NCI-H1930 (cell line): ENCODE results near the gene HPDL.
A peak's percentile ranks its signal among the peaks of the same experiment; 100 is the strongest.
"Not testable (repeated sequence)": the region's sequence is repeated elsewhere in the genome, so short reads cannot be mapped to it uniquely, and the experiment has no call there.

Experiments used
- DNase-seq, 2 experiments: peaks; one replicate each; lab custom pipeline; 2025; lab: John Stamatoyannopoulos, UW

Gene HPDL

DNA sequence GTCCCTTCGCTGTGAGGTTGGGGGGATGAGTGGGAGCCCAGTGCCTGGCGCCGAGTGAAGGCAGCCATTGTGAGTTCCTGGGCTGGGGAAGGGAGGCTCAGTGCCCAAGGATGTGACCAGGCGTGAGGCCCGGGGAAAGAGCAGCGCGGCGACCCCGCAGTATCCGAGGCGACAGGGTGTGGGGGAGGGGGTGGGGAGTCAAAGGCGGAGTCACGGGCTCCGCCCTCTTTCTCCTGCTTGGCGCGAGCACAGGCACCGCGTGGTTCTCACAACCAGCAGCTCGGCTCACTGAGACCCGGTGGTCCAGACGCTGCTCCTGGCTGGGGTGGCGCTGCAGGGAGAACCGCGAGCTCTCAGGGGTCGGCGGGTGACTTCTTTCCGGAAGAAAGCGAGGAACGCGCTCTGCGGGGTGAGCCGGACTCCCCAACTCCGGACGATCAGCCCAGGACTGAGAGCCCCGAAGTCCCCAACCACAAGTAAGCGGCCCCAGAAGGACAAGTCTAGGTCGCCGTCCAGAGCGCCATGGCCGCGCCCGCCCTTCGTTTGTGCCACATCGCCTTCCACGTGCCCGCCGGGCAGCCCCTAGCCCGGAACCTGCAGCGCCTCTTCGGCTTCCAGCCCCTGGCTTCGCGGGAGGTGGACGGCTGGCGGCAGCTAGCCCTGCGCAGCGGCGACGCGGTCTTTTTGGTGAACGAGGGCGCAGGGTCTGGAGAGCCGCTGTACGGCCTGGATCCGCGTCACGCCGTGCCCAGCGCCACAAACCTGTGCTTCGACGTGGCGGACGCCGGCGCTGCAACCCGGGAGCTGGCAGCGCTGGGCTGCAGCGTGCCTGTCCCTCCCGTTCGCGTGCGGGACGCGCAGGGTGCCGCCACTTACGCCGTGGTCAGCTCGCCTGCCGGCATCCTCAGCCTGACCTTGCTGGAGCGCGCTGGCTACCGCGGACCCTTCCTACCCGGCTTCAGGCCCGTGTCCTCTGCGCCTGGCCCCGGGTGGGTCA, at the start of gene HPDL:
Gene HPDL, plus strand, starts transcription at position 269 of the 997 bp plus-strand sequence. Its CDS starts 254 bp downstream, at position 523.
- DNase-seq, result no peak

DNA sequence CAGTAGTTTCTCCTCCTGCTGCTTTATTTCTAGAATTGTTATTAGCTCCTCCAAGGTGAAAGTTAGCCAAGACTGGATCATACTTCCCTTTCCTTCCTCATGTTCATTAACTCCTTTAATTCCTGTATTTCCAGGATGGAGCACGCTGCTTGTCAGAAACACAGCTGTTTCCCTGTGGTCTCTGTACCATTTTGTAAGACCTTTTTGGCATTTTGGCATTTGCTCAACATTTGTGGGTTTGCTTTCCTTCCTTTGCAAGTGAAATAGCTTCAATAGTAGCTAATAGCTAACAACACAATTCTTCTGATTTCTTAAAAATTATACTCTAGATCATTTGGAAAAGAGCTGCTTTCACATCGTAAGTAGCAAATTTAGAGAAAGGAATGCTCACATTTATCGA, 44.3 kb upstream of the HPDL start:
- DNase-seq, result no peak

DNA sequence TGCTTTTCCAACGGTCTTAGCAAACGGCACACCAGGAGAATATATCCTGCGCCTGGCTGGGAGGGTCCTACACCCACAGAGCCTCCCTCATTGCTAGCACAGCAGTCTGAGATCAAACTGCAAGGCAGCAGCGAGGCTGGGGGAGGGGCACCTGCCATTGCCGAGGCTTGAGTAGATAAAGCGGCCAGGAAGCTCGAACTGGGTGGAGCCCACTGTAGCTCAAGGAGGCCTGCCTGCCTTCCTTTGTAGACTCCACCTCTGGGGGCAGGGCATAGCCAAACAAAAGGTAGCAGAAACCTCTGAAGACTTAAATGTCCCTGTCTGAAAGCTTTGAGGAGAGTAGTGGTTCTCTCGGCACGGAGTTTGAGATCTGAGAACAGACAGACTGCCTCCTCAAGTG, 41.8 kb upstream of the HPDL start:
- DNase-seq, result not testable (repeated sequence)

DNA sequence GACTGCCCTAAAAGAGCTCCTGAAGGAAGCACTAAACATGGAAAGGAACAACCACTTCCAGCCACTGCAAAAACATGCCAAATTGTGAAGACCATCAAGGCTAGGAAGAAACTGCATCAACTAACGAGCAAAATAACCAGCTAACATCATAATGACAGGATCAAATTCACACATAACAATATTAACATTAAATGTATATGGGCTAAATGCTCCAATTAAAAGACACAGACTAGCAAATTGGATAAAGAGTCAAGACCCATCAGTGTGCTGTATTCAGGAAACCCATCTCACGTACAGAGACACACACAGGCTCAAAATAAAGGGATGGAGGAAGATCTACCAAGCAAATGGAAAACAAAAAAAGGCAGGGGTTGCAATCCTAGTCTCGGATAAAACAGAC, 40.2 kb upstream of the HPDL start:
- not testable (repeated sequence) for DNase-seq

DNA sequence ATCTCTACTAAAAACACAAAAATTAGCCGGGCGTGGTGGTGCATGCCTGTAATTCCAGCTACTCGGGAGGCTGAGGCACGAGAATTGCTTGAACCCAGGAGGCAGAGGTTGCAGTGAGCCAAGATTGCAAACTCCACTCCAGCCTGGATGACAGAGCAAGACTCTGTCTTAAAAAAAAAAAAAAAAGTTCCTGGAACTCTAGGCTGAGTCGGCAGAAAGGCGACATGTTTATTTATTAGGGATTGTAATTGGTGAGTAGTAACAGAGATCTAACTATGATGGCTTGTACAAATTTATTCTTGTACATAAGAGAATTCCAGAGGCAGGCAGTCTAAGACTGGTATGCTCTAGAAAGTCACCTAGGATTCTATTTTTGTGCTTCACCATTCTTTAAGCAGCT, 35.7 kb upstream of the HPDL start:
- DNase-seq, result not testable (repeated sequence)

DNA sequence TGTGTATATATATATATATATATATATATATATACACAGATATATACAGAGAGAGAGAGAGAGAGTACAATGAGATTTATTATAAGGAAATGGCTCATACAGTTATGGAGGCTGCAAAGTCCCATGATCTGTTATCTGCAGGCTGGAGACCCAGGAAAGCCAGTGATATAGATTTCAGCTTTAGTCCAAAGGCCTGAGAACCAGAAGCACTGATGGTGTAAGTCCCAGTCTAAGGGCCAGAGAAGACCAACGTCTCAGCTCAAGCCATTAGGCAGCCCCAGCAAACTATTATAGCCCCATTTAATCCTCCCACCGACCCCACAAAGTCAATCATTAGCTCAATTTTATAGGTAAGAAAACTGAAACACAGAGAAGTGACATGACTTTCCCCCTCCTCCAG, 35.0 kb upstream of the HPDL start:
- no peak for DNase-seq

DNA sequence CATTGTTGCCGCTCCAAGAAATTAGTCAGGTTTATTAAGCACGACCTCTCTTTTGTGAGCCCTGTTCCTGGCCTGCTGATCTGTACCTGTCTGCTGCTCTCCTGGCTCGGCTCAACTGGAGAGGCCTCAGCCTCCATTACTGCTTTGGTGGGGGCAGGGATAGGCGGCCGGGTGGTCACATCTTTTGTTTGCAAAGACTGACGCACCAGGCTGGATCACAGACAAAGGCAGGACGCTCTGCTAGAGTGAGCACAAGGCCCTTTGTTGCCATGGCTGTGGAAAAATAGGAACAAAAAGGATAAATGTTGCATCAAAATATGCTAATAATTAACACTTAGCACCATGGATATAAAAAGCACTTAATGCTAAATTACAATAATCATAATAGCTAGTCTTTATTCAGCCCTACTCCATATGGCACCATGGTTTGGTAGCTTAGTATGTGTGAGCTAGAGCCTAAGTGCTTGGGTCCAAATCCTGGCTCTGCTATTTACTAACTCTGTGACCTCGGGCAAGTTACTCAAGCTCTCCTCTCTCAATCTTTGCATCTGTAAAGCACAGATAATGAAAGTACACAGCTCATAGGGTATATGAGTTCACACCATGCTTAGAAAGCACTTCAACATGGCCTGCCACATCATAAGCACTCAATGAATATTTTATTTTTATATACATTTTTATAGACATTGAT, 28.9 kb upstream of the HPDL start:
- no peak for DNase-seq

DNA sequence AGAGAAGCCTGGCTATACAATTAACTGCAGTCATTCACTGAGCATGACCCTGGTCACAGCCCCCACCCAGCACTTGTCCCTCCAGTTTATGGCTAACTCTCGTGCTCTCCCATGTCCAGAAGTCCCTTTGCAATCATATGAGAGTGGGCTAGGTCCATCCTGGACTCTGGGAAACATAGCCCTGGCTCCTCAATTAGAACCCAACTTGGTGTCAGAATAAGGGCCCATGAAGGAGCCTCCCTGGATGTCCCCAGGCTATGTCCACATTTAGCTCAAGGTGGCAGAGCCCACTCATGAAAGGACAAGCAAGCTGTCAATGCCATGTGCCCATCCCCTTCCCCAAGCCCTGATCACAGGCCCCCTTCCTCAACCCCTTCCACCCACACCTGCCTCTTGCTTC, 27.4 kb upstream of the HPDL start:
- no peak for DNase-seq

DNA sequence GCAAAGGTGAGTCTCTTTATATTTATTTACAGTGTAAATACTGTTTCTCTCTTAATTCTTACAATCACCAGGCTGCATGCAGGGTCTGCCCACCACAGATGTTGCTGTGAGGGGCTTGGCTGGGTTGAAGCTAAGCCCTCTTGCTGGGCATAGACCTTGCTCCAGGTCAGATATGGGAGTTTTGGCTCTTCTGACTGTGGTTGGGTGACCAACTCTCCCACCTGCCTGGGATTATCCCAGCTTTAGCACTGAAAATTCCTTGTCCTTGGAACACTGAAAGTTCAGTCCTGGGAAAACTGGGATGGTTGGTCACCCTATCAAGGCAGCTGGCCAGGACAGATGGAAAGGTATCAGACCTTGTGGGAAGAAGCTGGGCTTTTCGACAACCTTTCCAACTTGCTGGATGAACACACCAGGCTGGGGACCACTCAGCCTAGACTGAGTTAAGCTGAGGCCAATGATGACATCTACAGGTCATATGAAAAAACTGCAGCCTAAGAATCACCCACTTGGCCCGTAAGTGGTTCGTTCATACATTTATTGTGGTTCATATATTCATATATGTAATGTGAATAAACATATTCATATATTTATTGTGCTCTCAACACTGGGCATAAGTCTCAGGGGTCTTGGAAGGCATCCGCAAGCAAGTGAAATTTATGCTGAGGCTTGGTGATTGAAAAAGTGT, 26.6 kb upstream of the HPDL start:
- DNase-seq, result peak; percentile 33 to 52

DNA sequence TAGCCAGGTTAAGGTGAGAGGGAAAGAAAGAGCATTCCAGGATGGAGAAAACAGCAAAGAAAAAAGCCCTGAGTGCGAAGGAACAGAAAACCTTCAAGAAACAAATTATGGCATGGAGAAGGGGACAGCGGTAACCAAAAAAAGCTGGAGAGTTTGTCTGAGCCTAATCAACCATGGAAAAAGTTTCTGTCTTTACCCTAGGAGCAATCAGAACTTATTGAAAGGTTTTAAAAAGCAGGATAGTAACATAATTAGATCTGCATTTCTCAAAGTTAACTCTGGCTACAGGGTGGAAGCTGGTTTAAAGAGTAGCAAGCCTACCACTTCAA, 26.1 kb upstream of the HPDL start:
- no peak for DNase-seq

DNA sequence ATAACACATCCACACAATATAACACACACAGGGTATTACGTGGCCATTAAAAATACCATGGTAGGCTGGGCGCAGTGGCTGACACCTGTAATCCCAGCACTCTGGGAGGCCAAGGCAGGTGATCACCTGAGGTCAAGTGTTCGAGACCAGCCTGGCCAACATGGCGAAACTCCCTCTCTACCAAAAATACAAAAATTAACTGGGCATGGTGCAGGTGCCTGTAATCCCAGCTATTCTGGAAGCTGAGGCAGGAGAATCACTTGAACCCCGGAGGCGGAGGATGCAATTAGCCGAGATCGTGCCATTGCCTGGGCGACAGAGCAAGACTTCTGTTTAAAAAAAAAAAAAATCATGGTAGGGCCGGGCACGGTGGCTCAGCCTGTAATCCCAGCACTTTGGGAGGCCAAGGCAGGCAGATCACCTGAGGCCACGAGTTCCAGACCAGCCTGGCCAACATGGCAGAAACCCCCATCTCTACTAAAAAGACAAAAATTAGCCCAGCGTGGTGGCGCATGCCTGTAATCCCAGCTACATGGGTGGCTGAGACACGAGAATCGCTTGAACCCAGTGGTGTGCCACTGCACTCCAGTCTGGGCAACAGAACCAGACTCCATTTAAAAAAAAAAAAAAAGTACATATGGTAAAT, 24.1 kb upstream of the HPDL start:
- DNase-seq, result no peak

DNA sequence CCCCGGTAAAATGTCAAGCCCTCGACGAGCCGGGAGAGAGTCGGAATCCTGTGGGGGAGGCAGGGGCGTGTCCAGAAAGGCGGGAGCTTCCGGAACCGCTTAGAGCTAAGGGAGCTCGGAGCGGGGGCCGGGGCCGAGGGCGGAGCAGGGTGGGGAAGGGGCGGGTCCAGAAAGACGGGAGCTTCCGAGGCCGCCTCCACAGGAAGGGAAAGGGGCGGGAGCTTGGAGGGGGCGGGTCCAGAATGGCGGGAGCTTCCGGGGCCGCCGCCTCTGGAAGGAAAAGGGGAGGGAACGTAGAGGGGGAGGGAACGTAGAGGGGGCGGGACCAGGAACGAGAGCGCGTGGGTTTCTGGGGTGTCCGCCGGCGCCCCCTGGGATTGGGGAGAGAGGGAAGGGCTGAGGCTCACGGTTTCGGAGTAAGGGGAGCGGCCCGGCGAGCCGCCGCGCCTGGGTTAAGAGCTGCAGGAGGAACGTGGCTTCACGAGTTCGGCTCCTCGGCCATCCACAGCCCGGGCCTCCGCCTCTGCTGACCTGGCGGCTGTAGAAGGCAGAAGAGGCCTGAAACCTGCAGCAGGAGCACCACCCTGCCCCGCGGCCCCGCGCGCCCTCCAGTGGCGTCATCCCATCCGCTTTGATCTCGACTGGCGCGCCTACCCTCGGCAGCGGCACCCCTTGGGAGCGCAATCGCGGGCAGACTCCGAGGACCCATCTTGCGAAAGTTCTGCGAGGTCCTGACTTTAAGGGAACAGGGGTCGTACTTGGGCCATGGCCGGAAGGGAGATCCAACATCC, 23.0 kb upstream of the HPDL start:
- peak; percentile 95 for DNase-seq

DNA sequence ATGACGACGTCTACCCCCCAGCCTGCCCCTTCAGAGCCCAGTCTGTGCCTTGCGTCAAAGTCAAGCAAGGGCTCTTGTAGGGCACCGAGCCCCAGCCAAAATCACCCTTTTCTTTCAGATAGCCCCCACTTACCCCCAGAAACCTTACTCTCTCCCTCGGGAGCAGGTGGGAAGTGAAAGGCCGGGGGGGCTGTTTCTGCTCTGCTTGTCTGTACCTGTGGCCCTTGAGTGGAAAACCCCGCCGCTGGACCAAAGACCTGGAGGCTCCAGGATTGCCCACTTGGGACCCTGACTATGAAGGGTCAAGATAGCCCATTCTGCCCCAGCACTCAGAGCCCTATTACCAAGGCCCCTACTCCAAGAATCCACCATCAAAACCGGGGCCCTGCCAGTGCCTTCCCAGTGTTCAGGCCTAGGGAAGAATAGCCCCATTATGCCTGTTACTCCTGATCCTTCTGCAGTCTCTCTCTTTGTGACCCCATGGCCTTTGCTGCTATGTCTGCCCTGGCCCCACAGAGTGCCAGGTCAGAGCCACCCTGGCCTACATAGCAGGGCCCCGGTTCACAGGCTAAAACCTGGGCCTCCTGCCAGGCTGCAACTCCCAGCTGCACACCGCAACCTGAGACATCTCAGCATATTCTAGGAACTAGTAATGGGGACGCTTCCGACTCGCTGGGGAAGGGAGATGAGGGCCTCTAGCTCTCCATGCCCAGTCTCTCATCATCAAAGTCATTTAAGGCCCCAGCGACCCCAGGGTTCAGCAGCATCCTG, 22.2 kb upstream of the HPDL start:
- DNase-seq, result no peak

DNA sequence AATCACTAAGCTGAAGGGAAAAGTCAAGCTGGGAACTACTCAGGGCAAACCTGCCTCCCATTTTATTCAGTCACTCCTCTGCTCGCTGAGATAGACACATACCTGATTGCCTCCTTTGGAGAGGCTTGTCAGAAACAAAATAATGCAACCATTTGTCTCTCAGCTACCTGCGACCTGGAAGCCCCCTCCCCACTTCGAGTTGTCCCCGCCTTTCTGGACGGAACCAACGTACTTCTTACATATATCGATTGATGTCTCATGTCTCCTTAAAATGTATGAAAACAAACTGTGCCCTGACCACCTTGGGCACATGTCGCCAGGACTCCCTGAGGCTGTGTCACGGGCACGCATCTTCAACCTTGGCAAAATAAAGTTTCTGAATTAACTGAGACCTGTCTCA, 21.5 kb upstream of the HPDL start:
- no peak for DNase-seq

DNA sequence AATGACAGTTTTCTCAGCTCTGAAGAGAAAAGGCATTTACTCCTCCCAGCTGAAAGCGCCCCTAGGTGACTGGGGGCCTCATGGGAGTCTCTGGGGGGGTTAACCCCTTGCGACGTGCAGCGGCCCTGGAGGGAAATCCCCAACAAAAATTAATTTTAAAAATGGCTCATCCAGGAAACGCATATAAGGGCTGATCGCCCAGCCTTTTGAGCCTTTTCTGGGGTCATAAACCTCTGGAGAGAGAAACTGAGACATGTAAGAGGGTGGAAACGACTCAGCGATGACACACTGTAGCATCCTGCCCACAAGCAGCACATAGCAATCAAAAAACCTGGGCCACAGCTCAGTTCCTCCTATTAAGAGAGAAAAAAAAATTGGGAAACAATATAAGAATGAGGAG, 20.4 kb upstream of the HPDL start:
- DNase-seq, result no peak

DNA sequence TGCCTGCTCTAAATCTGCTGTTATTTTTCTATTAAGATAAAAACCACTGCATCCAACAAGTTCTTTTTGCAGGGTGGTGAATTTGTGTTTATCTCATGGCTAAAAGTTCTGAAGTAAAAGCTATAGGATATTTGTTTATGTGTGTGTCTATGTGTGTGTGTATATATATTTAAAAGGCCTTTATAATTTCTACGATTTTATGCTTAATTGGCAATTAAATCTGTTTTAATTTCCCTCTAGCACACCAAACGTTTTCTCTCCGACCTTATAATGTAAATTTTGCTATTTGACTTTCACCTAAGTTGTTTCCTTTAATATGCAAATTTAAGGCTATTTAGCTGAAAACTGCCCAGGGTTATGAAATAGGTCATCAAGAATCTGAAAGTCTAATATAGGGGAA, 19.8 kb upstream of the HPDL start:
- no peak for DNase-seq

DNA sequence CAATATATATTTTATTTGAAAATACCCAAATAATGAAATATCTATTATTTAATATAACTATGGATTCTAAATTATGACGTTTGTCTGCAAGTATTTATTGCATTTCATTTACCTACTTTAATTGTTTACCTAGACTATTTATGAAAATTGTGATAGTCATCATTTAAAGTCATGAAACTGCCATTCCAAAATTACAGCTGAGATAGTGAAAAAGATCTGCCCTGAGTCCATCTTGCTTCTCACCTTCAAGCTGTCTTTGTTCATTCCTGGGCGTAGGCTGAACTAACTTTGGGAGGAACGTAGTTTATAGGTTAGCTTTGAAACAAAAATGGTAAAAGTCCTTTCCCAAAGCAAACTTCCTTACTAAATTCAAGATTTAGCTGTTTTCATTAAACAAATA, 12.4 kb upstream of the HPDL start:
- DNase-seq, result no peak

DNA sequence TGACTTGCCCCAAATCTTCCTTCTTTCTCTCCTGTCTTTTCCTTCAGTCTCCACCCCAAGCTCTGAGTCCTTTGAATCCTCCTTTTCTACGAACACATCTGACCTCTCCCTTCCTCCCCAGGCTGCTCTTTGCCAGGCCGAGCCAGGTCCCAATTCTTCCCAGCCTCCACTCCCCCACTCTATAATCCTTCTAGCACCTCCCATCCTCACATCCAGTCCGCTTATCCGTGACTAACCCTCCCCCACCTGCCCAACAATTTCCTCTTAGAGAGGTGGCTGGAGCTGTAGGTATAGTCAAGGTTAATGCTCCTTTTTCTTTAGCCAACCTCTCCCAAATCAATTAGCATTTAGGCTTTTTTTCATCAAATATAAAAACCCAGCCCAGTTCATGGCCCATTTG, 9.5 kb upstream of the HPDL start:
- DNase-seq, result no peak

DNA sequence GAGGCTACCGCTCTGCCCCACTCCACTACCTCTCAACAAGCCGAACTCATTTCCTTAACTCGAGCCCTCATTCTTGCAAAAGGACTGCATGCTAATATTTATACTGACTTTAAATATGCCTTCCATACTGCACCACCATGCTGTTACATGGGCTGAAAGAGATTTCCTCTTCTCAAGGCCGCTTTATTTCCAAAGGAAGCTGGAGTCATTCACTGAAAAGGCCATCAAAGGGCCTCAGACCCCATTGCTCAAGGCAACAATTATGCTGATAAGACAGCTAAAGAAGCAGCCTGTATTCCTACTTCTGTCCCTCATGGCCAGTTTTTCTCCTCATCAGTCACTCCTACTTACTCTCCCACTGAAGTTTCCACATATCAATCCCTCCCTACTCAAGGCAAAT, 6.9 kb upstream of the HPDL start:
- no peak for DNase-seq

DNA sequence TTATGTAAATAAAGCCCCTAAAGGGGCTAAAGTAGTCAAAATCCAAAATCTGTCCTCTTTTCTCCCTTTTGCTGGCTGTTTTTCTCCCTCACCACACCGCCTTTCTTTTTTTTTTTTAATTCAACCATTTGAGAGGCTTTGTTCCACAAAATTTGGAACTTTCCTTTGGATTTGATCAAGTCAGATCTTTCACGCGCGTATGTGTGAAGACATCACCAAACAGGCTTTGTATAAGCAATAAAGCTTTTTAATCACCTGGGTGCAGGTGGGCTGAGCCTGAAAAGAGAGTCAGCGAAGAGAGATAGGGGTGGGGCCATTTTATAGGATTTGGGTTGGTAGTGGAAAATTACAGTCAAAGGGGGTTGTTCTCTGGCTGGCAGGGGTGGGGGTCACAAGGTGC, 5.3 kb upstream of the HPDL start:
- DNase-seq, result no peak
